NCI-H510A (cell line): Measurements from ENCODE around the gene EIF4E2.

Source experiments
- DNase-seq: peaks from one replicate; lab custom pipeline; 2025; lab: John Stamatoyannopoulos, UW

EIF4E2 gene

GRCh38 chr2:232600053-232600773 is 49.7 kb downstream of the EIF4E2 start:
- DNase-seq = no peak

- DNase-seq = no peak
Measured at GRCh38 chr2:232603283-232603682, 52.8 kb downstream of the EIF4E2 start.

GRCh38 chr2:232604535-232604934 is 54.0 kb downstream of the EIF4E2 start:
- no peak for DNase-seq

GRCh38 chr2:232607011-232607410 is 56.5 kb downstream of the EIF4E2 start:
- no peak for DNase-seq

GRCh38 chr2:232609607-232610006 is 59.1 kb downstream of the EIF4E2 start:
- no peak for DNase-seq

- DNase-seq = no peak
Measured at GRCh38 chr2:232610081-232610480, 59.6 kb downstream of the EIF4E2 start.

- DNase-seq = no peak
Measured at GRCh38 chr2:232611061-232611460, 60.6 kb downstream of the EIF4E2 start.

GRCh38 chr2:232611559-232612218 is 61.2 kb downstream of the EIF4E2 start:
- peak; percentile 49 for DNase-seq

- DNase-seq = no peak
Measured at GRCh38 chr2:232613538-232614134, 63.1 kb downstream of the EIF4E2 start.

GRCh38 chr2:232615339-232615738 is 64.8 kb downstream of the EIF4E2 start:
- DNase-seq = no peak
